Omental fat pad (tissue), 4 donors: ENCODE data around the gene COL6A2. TPM values are rescaled to one million over a fixed set of nuclear protein-coding genes. Genes with fewer than 3 reads are reported as not detected.

Experiments
- ATAC-seq: fragments of 150-250 bp; one replicate; pipeline ENCODE4 v1.9.1; 2016; ENCODE audit warnings: mild to moderate bottlenecking, moderate library complexity; ENCODE audit not compliant: low FRiP score
- DNase-seq: peaks from one replicate; pipeline ENCODE4 v3.0.0-alpha.2; 2019; ENCODE audit warnings: low spot score
- total RNA-seq, 4 donors: library from RNA; depleted of rRNA; stranded (reverse); fragments of >200 nt; gene quantifications; one replicate each; pipeline ENCODE4 v1.1.0, GENCODE V29; 2016
- TF ChIP-seq, protein P1 (sequence below), 3 donors: fragments of 450-650 bp; IDR thresholded peaks; one replicate each; pipeline ENCODE4 v1.5.1; 2016 to 2017; ENCODE audit warnings: antibody characterized with exemption in 3 of 3, mild to moderate bottlenecking in 3 of 3, moderate library complexity in 2 of 3

The COL6A2 gene
- total RNA-seq, 4 donors from 2014 or later = 480 to 1,153 (median 616) TPM

DNA sequence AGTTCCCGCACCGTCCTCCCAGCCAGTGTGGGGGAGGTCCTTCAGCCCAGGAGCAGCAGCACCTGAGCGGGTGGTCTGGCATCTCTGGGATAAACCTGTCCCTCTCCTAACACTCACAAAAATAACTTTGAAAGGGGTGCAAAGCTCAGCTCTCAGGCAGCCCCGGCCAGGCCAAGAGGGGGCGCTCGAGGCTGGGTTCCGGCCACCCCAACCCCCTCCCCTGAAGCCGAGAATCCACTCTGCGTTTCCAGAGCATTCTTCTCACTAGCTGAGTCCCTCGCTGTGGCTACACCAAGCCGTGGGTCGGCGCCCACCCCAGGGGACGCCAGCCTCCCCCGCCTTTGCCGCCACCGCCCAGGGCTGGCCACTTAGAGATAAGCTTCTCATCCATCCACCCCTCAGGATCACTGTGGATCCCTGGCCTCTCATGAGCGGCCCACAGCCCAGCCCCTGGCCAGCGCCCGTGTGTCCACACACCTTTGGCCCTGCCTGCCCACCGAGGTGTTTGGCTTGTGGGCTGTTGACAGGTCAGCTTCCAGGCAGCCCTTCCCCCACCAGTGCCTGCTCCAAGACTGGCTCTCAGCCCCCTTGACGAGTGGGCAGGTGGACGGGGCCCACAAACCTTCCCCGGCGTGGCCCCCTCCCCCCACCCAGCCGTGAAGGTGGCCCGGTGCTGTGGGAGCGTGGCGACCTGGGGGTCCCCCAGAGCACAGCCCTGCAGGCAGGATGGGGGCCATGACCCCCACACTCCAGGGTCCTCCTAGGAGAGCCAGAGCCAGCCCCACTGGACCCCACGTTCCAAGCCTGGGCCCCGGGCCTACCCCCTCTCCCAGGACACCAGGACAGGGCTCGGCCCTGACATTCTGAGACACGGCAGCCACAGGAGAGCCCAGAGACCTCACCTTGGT, 55.6 kb downstream of the COL6A2 start:
- DNase-seq (peak; percentile 35), ATAC-seq (peak; percentile 61)
- TF ChIP-seq, protein P1, sequence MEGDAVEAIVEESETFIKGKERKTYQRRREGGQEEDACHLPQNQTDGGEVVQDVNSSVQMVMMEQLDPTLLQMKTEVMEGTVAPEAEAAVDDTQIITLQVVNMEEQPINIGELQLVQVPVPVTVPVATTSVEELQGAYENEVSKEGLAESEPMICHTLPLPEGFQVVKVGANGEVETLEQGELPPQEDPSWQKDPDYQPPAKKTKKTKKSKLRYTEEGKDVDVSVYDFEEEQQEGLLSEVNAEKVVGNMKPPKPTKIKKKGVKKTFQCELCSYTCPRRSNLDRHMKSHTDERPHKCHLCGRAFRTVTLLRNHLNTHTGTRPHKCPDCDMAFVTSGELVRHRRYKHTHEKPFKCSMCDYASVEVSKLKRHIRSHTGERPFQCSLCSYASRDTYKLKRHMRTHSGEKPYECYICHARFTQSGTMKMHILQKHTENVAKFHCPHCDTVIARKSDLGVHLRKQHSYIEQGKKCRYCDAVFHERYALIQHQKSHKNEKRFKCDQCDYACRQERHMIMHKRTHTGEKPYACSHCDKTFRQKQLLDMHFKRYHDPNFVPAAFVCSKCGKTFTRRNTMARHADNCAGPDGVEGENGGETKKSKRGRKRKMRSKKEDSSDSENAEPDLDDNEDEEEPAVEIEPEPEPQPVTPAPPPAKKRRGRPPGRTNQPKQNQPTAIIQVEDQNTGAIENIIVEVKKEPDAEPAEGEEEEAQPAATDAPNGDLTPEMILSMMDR (IDR thresholded peaks at IDR 0.05) = peak in 1 of 3 donors; percentile 29

DNA sequence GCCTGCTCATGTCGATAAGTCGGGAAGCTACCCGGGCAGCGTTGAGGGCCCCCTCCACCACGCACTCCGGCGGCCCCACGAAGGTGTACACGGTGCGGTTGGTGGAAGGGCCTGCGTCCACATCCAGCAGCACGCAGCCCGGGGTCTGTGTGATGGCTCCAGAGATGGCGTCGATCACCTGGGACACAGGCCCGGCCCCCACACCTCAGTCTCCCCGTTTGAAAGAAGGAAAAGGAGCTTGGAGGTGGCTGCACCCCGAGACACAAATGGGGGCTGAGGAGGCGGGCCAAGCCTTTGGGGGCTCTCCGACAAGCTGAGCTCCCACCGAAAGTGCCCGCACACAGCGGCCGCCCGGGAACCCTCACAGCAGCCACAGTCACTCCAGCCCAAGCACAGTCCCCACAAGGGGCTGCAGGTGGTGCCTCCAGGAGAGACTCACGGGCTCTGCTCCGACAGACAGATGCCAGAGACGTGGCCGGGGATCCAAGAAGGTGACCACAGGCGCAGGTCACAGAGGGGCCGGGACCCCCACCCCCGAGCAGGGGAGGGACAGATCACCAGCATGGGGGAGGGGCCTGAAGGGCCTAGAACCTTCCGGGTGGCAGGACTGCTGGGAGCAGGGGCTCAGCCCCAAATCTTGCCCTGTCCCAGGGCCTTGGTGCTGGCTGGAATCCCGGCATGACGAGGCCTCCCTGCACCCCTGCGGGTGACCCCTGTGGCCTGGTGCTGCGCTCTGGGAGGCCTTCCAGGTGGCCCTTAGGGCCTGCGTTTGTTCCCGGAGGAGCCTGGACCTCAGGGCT, 56.4 kb downstream of the COL6A2 start:
- ATAC-seq (no peak), DNase-seq (peak; percentile 17)
- TF ChIP-seq, protein P1 (IDR thresholded peaks at IDR 0.05) = no peak

DNA sequence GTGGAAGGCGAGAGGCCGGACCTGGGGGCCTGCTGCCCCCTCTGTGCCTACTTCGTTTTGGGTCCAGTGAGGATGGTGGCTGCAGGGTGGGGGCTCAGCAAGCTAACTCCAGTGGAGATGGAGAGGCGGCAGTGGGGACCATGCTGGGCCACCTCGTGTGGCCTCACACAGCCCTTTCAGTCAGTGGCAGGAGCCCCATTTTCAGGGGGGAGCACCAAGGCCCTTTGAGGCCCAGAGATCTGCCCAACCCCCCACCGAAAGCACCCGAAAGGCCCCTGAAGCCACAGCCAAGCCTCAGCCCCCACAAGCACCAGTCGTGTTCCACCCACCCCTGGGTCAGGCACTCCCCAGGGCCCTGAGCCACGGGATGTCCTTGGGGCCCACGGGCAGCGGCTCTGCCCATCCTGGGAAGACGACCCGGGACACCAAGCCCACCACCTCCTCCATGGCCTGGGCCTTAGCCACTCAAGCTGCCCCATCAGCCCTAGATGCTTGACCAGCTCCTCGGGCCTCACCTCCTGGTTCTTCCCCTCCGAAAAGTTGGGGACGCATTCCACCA, 57.1 kb downstream of the COL6A2 start:
- DNase-seq (peak; percentile 2), ATAC-seq (no peak)
- TF ChIP-seq, protein P1 (IDR thresholded peaks at IDR 0.05) = no peak

DNA sequence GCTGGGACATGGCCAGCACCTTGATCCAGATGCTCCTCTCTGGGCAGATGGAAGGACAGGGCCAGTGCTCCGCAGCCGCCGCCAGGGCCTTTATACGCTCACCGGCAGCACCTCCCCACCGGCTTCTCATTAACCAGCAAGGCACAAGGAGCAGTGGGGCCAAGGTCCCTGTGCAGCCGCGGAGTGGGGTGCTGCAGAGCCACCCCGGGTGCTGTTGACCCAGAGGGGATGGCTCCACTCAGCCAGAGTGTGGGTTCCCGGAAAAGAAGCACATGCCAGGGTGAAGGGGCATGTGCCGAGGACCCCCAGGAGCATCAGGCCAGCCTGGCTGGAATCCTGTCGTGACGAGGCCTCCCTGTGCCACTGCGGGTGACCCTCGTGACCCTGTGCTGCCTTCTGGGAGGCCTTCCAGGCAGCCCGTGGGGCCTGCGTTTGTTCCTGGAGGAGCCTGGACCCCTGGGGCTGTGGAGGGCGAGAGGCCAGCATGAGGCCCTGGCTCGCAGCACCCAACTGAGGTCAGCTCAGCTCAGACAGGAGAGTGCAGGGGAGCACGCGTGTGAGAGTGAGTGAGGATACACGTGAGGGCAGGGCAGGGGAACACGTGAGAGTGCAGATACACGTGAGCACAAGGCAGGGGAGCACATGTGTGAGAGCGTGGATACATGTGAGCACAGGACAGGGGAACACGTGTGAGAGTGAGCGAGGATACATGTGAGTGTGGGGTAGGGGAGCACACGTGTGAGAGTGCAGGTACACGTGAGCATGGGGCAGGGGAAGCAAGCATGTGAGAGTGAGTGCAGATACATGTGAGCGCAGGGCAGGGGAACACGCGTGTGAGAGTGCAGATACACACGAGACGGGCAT, 57.8 kb downstream of the COL6A2 start, which contains the start of gene FTCD:
Gene FTCD, minus strand, starts transcription at position 66 of the 864 bp plus-strand sequence. Its CDS starts 56 bp downstream, at position 10.
- TF ChIP-seq, protein P1 (IDR thresholded peaks at IDR 0.05) = no peak

DNA sequence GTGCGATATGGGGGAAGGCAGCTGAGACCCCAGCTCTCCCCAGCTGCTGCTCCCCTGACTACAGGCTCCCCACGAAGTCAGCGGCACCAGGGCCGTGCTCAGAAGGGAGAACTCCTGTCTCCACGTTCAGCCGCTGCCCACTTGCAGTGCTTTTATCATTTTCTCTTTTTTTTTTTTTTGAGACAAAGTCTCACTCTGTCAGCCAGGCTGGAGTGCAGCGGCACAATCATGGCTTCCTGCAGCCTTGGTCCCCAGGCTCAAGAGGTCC, 58.4 kb downstream of the COL6A2 start:
- DNase-seq = peak; percentile 12
- TF ChIP-seq, protein P1 (IDR thresholded peaks at IDR 0.05) = no peak

More for the DNA sequence above, 57.8 kb downstream of the COL6A2 start, which contains the start of gene FTCD:
- peak; percentile 20 for DNase-seq
- ATAC-seq = no peak

DNA sequence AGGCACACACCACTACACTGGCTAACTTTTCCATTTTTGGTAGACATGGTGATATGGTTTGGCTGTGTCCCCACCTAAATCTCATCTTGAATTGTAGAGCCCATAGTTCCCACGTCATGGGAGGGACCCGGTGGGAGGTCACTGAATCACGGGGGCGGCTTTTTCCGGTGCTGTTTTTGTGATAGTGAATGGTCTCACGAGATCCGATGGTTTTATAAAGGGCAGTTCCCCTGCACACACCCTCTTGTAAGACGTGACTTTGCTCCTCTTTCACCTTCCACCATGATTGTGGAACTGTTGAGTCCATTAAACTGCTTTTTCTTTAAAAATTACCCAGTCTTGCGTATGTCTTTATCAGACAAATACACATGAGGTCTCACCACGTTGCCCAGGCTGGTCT, 58.8 kb downstream of the COL6A2 start:
- ATAC-seq = no peak
- peak; percentile 7 for DNase-seq
- TF ChIP-seq, protein P1 (IDR thresholded peaks at IDR 0.05) = no peak

More for the DNA sequence above, 58.4 kb downstream of the COL6A2 start:
- ATAC-seq = no peak
